Jurkat, Clone E6-1 (cell line): ENCODE measurements around the gene STK11.
"Not testable (repeated sequence)": the region's sequence is repeated elsewhere in the genome, so short reads cannot be mapped to it uniquely, and the experiment has no call there.

ENCODE experiments used
- DNase-seq: peaks from one replicate; pipeline ENCODE4 v3.0.0-alpha.2; 2011; ENCODE audit warnings: low read depth, low spot score
- H3K4me3 ChIP-seq: 2 replicates; pipeline ENCODE4 v1.5.1; 2011; ENCODE audit warnings: mild to moderate bottlenecking, low read length, control low read depth, moderate library complexity

The STK11 gene

GRCh38 chr19:1245494-1246264 is 40.1 kb downstream of the STK11 start:
- no peak overlapping the region for H3K4me3 ChIP-seq
- DNase-seq = no peak

- not testable (repeated sequence) for H3K4me3 ChIP-seq, DNase-seq
Observed at GRCh38 chr19:1246265-1247087, 40.9 kb downstream of the STK11 start.

GRCh38 chr19:1247748-1248138 is 42.2 kb downstream of the STK11 start:
- DNase-seq = no peak
- no peak overlapping the region; the same call in 1 of the 2 replicates for H3K4me3 ChIP-seq

- peak within 1 kb of the TSS; percentile 52 for H3K4me3 ChIP-seq
- DNase-seq = no peak
Observed at GRCh38 chr19:1248139-1248785, 42.7 kb downstream of the STK11 start, which contains the start of gene MIDN. TSS of gene MIDN (plus strand) at chr19:1248583. CDS start at chr19:1250297, 1,714 bp downstream.

- DNase-seq = no peak
- peak overlapping the region; percentile 52 for H3K4me3 ChIP-seq
Observed at GRCh38 chr19:1248786-1249297, 43.3 kb downstream of the STK11 start.

- DNase-seq = peak; percentile 95
- H3K4me3 ChIP-seq = peak overlapping the region; percentile 82
Observed at GRCh38 chr19:1249298-1249989, 43.9 kb downstream of the STK11 start.

GRCh38 chr19:1249990-1250436 is 44.4 kb downstream of the STK11 start:
- no peak for DNase-seq

GRCh38 chr19:1250437-1251260 is 45.1 kb downstream of the STK11 start:
- peak overlapping the region; percentile 82 for H3K4me3 ChIP-seq
- peak; percentile 64 for DNase-seq

More at GRCh38 chr19:1249990-1250436, 44.4 kb downstream of the STK11 start:
- H3K4me3 ChIP-seq = peak overlapping the region; percentile 82

- peak; percentile 68 for DNase-seq
- peak overlapping the region; percentile 82 for H3K4me3 ChIP-seq
Observed at GRCh38 chr19:1251330-1252220, 46.0 kb downstream of the STK11 start.

- no peak for DNase-seq
- peak overlapping the region; percentile 82 for H3K4me3 ChIP-seq
Observed at GRCh38 chr19:1252221-1252820, 46.7 kb downstream of the STK11 start.

- peak; percentile 81 for DNase-seq
- H3K4me3 ChIP-seq = peak overlapping the region; percentile 82
Observed at GRCh38 chr19:1252821-1253513, 47.4 kb downstream of the STK11 start.

GRCh38 chr19:1253514-1254080 is 48.0 kb downstream of the STK11 start:
- no peak for DNase-seq

GRCh38 chr19:1254081-1254527 is 48.5 kb downstream of the STK11 start:
- H3K4me3 ChIP-seq = no peak overlapping the region
- DNase-seq = no peak

More at GRCh38 chr19:1253514-1254080, 48.0 kb downstream of the STK11 start:
- peak overlapping the region; percentile 82; the same call in 1 of the 2 replicates for H3K4me3 ChIP-seq

- no peak overlapping the region for H3K4me3 ChIP-seq
Observed at GRCh38 chr19:1254530-1255185, 49.1 kb downstream of the STK11 start.

More at GRCh38 chr19:1254530-1255185, 49.1 kb downstream of the STK11 start:
- DNase-seq = no peak
